DOHH2 (cell line): ENCODE measurements around the gene WBP2.

Experiments used
- H3F3A ChIP-seq: fragments of 200-600 bp; sonication (generic), shearing (Covaris generic); 2 replicates; pipeline ENCODE4 v1.6.0; 2016; ENCODE audit warnings: antibody characterized with exemption, mild to moderate bottlenecking; ENCODE audit not compliant: control insufficient read depth, insufficient read depth
- H3K27ac ChIP-seq: fragments of 200-600 bp; sonication (generic); 2 replicates; pipeline ENCODE4 v1.5.1; 2014; ENCODE audit warnings: low read depth, mild to moderate bottlenecking, low read length, moderate library complexity
- H3K27me3 ChIP-seq: fragments of 200-600 bp; sonication (generic); 2 replicates; pipeline ENCODE4 v1.6.1; 2014; ENCODE audit warnings: mild to moderate bottlenecking, low read length, mixed read lengths; ENCODE audit not compliant: control insufficient read depth
- H3K36me3 ChIP-seq: fragments of 200-600 bp; sonication (generic); 2 replicates; pipeline ENCODE4 v1.6.1; 2014; ENCODE audit warnings: mild to moderate bottlenecking, low read length, moderate library complexity, mixed read lengths; ENCODE audit not compliant: control insufficient read depth
- H3K4me1 ChIP-seq: fragments of 200-600 bp; sonication (generic); 2 replicates; pipeline ENCODE4 v1.6.1; 2014; ENCODE audit warnings: mild to moderate bottlenecking, low read length, mixed read lengths; ENCODE audit not compliant: control insufficient read depth
- H3K4me2 ChIP-seq: fragments of 200-600 bp; sonication (generic); 2 replicates; pipeline ENCODE4 v1.6.0; 2014; ENCODE audit warnings: mild to moderate bottlenecking, low read length, moderate library complexity
- H3K4me3 ChIP-seq: fragments of 200-600 bp; sonication (generic); 2 replicates; pipeline ENCODE4 v1.5.1; 2014; ENCODE audit warnings: mild to moderate bottlenecking, low read length, mixed read lengths
- H3K79me2 ChIP-seq: fragments of 200-600 bp; sonication (generic); 2 replicates; pipeline ENCODE4 v1.6.1; 2014; ENCODE audit warnings: mild to moderate bottlenecking, low read length, mixed read lengths; ENCODE audit not compliant: control insufficient read depth
- H3K9me2 ChIP-seq: fragments of 200-600 bp; sonication (generic); replicated peaks from 2 replicates; pipeline ENCODE4 v1.6.1; 2014; ENCODE audit warnings: mild to moderate bottlenecking, low read length, mixed read lengths; ENCODE audit not compliant: control insufficient read depth
- H3K9me3 ChIP-seq: fragments of 200-600 bp; sonication (generic); 2 replicates; pipeline ENCODE4 v1.6.1; 2014; ENCODE audit warnings: antibody characterized with exemption, low read length, mixed read lengths; ENCODE audit not compliant: control insufficient read depth, insufficient read depth
- H4K20me1 ChIP-seq: fragments of 200-600 bp; sonication (generic); 2 replicates; pipeline ENCODE4 v1.6.0; 2014; ENCODE audit warnings: low read depth, mild to moderate bottlenecking, antibody characterized with exemption, low read length, moderate library complexity; ENCODE audit not compliant: control insufficient read depth, insufficient read depth
- EZH2phosphoT487 ChIP-seq: fragments of 200-600 bp; sonication (generic); IDR thresholded peaks from 2 replicates; pipeline ENCODE4 v1.6.1; 2017; ENCODE audit warnings: borderline replicate concordance, mild to moderate bottlenecking, antibody characterized with exemption, low read length, moderate library complexity, mixed read lengths
- TF ChIP-seq, protein P1 (sequence below): fragments of 200-600 bp; sonication (generic); IDR thresholded peaks from one replicate; pipeline ENCODE4 v1.5.1; 2014; ENCODE audit warnings: antibody characterized with exemption, mild to moderate bottlenecking, low read depth, low read length; ENCODE audit not compliant: poor library complexity, severe bottlenecking

The WBP2 gene

DNA sequence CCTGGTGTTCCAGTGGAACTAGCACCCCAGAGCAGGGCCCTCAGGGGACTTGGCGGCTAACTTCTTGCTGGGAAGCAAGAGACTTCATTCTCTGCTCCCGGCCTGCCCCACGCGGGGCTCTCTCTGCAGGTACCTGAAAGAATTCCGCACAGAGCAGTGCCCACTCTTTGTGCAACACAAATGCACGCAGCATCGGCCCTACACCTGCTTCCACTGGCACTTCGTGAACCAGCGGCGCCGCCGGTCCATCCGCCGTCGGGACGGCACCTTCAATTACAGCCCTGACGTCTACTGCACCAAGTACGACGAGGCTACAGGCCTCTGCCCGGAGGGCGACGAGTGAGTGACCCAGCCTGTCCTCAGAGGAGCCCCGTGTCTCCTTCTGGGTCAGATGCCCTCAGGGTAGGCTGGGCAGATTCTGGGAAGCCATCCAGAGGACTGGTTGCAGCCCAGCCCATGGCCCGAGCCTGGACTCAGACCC lies 45.5 kb downstream of the WBP2 start:
- Histone ChIP-seq H3F3A (no peaks in the 10 kb centered on the region), H3K9me3 (no peaks in the 10 kb centered on the region), H3K4me3 (no peak overlapping the region), H3K4me1 (no peaks in the 10 kb centered on the region), H3K36me3 (peaks cover 46% of the 10 kb centered on the region), H3K27ac (no peak overlapping the region), H3K79me2 (peaks cover 7% of the 10 kb centered on the region; the same call in 1 of the 2 replicates), H3K27me3 (no peaks in the 10 kb centered on the region), H3K4me2 (no peak overlapping the region), H4K20me1 (no peaks in the 10 kb centered on the region), H3K9me2 (no peaks in the 10 kb centered on the region)
- TF ChIP-seq EZH2phosphoT487 = no peak
- TF ChIP-seq, protein P1, sequence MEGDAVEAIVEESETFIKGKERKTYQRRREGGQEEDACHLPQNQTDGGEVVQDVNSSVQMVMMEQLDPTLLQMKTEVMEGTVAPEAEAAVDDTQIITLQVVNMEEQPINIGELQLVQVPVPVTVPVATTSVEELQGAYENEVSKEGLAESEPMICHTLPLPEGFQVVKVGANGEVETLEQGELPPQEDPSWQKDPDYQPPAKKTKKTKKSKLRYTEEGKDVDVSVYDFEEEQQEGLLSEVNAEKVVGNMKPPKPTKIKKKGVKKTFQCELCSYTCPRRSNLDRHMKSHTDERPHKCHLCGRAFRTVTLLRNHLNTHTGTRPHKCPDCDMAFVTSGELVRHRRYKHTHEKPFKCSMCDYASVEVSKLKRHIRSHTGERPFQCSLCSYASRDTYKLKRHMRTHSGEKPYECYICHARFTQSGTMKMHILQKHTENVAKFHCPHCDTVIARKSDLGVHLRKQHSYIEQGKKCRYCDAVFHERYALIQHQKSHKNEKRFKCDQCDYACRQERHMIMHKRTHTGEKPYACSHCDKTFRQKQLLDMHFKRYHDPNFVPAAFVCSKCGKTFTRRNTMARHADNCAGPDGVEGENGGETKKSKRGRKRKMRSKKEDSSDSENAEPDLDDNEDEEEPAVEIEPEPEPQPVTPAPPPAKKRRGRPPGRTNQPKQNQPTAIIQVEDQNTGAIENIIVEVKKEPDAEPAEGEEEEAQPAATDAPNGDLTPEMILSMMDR = no peak

DNA sequence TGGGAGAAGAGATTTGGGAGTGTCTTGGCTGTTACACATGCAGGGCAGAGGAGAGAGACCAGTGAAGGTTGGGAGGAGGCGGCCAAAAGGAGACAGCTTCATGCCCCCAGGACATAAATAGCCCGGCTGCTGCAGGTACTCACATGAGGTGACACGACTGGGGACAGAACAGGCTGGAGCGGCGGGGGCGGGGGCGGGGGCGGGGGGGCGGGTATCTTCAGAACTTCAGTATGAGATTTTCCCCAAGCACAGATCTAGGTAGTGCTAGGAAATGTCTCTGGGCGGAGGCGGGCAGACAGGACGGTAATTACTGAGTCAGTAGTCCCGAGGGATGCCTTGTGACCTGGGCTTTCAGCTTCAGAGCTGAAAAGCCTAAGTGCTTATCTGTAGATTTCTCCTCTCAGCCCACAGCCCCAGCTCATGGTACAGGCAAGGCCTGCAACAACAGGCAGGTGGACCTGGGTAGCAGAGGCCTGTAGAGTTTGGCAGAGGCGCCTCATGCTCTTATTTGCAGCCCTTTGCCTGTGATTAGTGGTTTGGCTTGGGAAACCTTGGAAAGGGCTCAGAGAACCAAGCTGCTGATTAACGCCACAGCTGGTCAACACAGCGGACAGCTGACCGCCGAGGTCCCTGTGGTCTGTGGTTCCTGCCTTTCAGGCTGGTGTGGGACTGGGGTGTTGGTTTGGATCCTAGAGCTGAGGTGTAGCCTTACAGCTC lies 46.1 kb downstream of the WBP2 start:
- H4K20me1 ChIP-seq = no peaks in the 10 kb centered on the region
- H3K4me2 ChIP-seq = no peak overlapping the region
- H3K4me3 ChIP-seq = no peak overlapping the region
- TF ChIP-seq, protein P1 = no peak
- no peak for TF ChIP-seq EZH2phosphoT487
- no peaks in the 10 kb centered on the region for H3K4me1 ChIP-seq
- H3K9me2 ChIP-seq = no peaks in the 10 kb centered on the region
- no peaks in the 10 kb centered on the region for H3F3A ChIP-seq
- no peaks in the 10 kb centered on the region for H3K9me3 ChIP-seq
- H3K79me2 ChIP-seq = peaks cover 11% of the 10 kb centered on the region
- H3K36me3 ChIP-seq = peaks cover 43% of the 10 kb centered on the region
- no peaks in the 10 kb centered on the region for H3K27me3 ChIP-seq
- no peak overlapping the region for H3K27ac ChIP-seq

DNA sequence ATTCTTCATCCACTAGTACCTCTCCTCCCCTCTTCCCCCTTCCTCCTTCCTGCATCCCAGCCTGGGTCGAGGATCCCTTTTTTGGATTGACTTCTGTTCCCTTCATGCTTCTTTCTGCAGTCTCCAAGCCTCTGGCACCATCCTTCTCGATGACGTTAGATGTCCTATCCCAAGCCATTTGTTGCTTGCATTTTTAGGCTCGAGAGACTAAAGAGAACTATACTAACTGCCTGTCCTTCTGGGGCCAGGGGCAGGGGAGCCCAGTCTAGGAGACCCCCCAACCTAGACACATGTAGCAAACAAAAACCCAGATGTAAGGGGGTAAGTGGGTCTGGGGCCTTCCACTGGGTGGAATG lies 46.6 kb downstream of the WBP2 start:
- no peaks in the 10 kb centered on the region for H3F3A ChIP-seq
- H3K36me3 ChIP-seq = peaks cover 42% of the 10 kb centered on the region
- H3K9me3 ChIP-seq = no peaks in the 10 kb centered on the region
- no peaks in the 10 kb centered on the region for H3K4me1 ChIP-seq
- no peak overlapping the region for H3K4me3 ChIP-seq
- no peak overlapping the region for H3K27ac ChIP-seq
- H3K4me2 ChIP-seq = no peak overlapping the region
- TF ChIP-seq EZH2phosphoT487 = no peak
- TF ChIP-seq, protein P1 = no peak
- H4K20me1 ChIP-seq = no peaks in the 10 kb centered on the region
- no peaks in the 10 kb centered on the region for H3K9me2 ChIP-seq
- no peaks in the 10 kb centered on the region for H3K27me3 ChIP-seq
- peaks cover 16% of the 10 kb centered on the region for H3K79me2 ChIP-seq
